HG02938 (cell line): ENCODE measurements around the gene SLC19A1.
"Not testable (repeated sequence)": the region's sequence is repeated elsewhere in the genome, so short reads cannot be mapped to it uniquely, and the experiment has no call there.

Experiments used
- ATAC-seq: cut with Tn5 transposase; IDR thresholded peaks from one replicate; pipeline ENCODE4 v1.9.1; 2021; ENCODE audit warnings: mild to moderate bottlenecking, moderate library complexity; ENCODE audit not compliant: unreplicated experiment

SLC19A1 gene

GRCh38 chr21:45577801-45578175 lies 35.5 kb upstream of the SLC19A1 start:
- no peak for ATAC-seq

DNA sequence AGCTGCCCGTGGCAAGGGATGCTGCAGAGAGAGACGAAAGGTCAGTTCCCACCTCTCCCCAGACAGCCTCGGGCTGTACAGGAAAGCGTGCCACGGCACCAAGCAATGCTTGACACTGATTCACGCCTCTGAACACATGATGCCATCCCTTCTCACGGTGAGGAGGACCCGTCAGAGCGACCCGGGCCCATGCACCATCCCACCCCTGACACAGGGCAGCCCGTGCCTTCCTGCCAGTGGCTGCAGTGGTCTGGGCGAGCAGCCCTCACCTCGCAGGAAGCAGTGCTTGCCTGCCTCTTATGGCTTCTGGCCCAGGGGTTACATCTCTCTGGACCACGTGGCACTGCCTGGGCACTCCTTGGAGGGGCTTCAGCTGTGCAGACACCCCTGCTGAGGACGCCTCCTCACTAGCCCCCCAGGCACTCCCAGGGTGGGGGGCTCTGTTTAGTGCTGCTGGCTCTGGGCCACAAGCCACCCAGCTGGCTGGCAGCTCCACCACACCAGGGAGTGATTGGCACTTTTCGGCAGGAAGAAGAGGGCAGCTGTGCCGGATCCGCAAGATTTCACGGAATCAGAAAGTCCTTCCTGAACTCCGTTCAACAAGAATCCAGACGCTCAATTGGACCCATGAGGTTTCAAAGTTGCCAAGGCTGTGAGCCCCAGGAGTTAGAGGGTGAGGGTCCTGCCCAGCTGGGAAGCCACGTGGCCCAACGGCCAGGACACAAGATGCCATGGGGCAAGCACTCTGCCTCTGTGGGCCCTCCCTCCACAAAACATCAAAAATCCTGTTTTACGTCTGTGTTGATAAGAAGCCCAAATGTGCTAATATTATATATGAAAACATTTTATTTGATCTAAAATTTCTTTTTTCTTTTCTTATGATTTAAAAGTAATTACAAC lies 34.8 kb upstream of the SLC19A1 start:
- no peak for ATAC-seq

GRCh38 chr21:45575993-45576837 lies 34.0 kb upstream of the SLC19A1 start:
- no peak for ATAC-seq

DNA sequence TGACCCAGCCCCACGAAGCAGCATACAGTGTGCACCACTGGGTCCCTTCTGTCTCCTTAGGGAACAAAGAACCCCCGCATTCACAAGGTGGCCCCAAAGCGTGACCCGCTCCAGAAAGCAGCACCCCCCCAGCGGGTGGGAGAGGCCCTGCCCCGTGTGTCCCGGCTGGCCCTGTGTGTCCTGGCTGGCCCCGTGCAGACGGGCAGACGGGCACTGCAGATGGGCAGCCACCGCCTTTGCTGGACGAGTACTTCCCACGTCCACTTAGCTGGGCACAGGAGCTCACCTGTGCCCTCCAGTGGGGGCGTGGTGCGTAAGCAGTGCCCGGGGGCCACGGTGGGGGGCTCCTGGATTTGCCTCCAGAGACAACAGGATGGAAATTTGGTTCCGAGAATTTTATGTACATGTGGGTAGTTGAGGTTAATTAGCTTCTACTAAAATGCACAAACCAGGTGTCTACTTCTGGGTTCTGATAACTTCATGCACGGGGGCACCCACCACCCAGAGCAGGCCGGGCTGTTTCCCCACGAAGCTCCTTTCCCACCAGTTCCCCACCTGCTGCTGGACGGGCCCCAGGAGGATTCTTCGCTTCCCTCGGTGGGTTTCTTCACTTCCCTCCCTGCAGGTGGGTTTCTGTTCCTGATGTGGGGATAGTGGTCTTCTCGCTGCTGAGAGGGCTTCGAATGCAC lies 33.2 kb upstream of the SLC19A1 start:
- ATAC-seq: no peak

DNA sequence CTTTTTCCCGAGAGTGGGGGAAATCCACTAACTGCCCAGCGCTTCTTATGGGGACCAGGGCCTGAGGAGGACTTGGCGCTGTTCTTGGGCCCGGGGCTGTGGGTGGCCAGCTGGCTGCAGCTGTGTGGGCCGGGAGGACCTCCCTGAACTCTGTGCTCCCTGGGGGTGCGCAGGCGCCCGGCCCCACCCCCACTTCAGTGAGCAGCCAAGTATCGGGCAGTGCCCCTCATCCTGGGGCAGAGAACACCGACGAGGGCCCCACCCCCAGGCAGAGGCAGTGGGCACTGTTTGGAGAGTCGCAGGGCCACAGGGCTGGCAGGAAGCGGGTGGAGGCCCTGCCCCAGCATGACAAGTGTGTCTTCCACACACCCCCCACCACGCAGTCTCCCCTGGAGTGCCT lies 32.5 kb upstream of the SLC19A1 start:
- ATAC-seq: no peak

- ATAC-seq: no peak
Observed at GRCh38 chr21:45574081-45574501, 31.9 kb upstream of the SLC19A1 start.

DNA sequence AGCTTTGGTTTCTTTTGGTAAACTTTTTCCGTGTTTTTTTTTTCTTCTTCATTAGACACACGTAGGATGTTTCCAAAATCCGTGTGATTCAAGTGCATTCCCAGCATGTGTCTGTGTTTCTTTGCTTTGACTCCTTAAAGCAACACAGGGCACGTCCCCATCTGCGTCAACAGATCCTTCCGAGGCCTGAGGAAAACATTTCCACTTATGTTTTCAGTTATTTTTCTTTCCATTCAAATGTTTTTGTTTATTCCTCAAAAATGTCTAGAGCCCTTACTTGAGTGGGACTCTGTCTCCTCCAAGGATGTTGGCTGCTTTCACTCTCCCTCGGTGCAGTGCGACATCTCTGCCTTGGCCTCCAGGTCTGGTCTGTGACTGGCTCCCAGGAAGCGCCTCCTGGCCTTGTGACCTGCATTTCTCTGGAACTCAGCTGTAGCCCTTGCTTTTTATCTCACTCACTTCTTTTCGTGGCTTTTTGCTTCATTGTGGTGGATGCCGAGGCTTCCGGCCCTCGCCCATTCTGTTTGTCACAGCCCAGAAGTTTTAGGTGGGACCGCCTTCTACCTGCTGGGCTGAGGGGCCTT lies 31.3 kb upstream of the SLC19A1 start:
- no peak for ATAC-seq

DNA sequence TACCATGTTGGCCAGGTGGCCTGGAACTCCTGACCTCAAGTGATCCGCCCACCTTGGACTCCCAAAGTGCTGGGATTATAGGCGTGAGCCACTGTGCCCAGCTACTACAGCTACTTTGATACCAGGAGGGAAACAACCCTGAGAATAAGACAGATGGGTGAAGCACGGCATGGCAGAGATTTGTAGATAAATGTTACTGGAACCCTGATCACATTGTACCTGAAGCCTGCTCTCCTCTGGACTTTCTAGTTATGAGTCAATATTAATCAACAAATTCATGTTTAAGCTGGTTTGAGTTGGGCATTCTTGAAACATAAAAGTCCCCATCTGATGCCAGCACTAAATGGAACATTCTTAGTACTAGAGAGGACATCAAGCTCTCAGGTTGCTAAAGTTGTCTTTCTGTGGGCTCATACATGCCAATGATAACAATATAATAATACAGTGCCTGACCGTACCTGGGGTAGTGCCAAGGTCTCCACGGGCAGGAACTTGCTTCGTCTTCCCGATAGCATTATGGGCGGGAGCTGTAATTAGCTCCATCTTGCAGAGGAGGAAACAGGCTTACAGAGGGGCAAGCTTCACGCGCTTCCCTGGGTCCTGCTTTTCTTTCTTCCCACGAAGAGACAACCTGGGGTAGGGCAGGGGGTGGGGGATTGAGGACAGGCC lies 30.7 kb upstream of the SLC19A1 start:
- ATAC-seq: no peak

DNA sequence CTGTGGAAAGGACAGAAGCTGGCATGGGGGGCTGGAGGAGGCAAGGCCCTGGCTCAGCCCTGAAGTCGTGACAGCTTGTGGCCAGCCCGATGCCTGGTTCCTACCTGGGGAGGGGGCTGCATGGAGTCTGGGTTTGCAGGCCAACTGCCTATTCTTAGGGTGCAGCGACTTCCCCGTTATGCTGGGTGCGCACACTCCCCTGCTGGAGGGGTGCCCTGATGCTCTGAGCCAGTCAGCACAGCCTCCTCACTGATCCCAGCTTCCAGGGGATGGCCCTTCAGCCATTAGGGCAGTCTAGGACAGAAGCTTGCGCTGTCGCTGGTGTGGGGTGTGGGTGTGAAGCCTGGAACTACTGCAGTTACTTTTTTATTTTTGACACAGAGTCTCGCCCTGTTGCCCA lies 30.0 kb upstream of the SLC19A1 start:
- no peak for ATAC-seq

- ATAC-seq: no peak
Observed at GRCh38 chr21:45571641-45572040, 29.4 kb upstream of the SLC19A1 start.

DNA sequence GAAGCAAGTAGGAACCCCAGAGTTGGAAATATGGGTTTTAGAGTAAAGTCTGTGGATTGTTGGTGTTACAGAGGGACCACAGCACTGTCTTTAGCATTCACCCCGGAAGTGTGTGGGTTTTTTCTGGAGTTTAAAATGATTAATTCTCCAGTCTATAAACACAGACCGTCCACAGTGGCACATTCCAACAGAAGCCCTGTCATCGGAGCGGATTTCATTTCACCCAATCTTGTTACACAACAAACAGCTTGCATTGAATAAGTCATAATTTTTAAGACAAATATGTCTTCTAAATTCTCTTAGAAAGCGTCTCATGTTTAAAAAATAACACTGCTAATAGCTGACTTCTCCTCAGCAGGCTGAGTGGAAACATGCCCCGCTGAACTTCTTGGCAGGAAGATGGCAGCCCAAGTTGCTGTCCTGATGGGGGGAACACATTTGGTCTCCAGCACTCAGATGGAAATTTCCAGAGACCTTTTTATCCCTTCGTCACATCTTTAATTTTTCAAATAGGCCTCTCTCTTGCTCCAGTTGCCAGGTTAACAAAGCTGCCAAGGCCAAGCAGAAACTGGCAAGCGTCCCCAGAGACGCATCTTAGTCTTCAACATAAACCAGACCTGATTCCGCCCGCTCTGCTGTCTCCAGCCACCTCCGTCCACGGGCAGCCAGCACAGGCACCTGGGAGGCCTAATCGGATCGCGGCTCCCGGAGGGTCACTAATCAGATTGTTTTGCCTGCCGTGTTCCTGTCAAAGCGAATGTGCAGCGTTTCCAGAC lies 28.8 kb upstream of the SLC19A1 start:
- no peak for ATAC-seq

DNA sequence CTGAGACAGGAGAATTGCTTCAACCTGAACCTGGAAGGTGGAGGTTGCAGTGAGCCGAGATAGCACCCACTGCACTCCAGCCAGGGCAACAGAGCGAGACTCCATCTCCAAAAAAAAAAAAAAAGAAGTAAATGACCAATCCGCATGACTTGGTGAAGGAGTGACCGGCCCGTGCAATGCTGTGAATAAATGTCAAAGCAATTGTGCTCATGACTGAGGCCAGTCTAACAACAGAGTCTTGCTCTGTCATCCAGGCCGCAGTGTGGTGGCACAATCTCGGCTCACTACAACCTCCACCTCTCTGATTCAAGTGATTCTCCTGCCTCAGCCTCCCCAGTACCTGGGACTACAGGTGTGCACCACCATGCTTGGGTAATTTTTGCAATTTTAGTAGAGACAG lies 27.8 kb upstream of the SLC19A1 start:
- no peak for ATAC-seq

GRCh38 chr21:45568383-45568782 lies 26.1 kb upstream of the SLC19A1 start:
- no peak for ATAC-seq

DNA sequence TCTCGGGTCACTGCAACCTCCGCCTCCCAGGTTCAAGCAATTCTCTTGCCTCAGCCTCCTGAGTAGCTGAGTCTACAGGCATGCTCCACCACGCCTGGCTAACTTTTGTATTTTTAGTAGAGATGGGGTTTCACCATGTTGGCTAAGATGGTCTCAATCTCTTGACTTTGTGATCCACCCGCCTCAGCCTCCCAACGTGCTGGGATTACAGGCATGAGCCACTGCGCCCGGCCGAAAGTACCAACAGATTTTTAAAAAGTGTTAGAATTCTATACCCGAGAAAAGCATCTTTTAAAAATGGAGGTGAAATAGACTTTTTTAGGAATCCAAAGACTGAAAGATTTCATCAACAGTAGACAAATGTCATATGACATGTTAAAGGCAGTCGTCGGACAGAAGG lies 21.9 kb upstream of the SLC19A1 start:
- not testable (repeated sequence) for ATAC-seq

- no peak for ATAC-seq
Observed at GRCh38 chr21:45562965-45563364, 20.7 kb upstream of the SLC19A1 start.

DNA sequence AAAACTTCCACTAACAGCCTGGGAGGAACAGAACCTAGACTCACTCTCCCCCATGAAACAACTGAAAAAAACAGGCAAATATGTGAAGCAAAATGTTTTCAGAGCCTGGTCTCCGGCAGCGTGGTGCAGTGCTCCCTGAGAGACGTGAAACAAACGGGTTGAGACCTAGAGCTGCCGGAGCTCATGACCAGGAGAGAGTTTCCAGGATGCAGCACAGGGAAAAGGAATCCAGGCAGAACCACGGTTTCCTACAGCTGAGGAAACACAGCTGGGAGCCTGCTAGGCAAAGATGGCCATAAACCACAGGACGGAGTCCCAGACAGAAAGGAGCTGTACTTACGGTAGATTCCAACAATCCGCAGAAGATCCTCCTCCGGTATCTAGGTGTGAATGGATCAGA lies 20.2 kb upstream of the SLC19A1 start:
- no peak for ATAC-seq

- ATAC-seq: not testable (repeated sequence)
Observed at GRCh38 chr21:45561241-45561640, 19.0 kb upstream of the SLC19A1 start.

DNA sequence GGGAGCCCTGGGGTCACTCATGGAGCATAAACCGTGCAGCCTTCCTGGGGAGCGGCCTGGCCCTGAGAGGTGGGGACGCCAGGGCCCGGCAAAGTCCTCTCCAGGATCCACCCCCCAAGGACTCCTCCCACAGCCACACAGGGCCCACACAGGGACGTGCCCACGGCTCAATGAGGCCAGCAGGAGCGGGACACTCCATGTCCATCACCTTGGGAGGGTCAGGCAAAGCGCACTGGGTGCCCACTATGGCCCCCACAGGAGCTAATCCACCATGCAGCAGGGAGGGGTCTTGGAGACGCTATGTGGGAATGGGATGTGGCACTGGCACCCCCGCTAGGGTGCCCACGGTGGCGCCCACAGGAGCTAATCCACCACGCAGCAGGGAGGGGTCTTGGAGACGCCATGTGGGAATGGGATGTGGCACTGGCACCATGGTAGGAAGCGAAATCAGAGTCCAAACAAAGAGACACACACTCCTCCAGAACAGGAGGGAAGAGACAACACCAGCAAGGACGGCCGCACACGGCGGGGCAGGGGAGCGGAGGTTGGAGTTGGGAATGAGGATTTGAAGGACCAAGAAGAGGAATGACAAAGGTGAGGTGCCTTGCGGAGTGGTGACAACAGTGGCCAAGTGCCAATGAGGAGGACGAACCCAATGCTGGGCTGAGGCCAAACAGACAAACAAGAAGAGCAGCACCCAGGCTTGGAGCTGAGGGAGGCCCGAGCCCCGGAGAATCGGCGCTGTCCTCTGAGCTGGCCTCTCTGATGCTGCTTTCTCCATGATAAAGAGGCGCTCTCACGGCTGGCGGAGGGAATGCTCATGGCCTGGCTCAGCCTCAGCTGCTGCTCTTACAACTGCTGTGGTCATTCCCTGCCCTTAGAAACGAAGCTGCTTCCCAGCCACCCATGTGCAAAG lies 18.1 kb upstream of the SLC19A1 start:
- ATAC-seq: no peak
